ENCODE data around the gene CFAP74. TPM values are rescaled to one million over a fixed set of nuclear protein-coding genes. Genes with fewer than 3 reads are reported as not detected.

Gene CFAP74
- total RNA-seq, 1 experiment from 2014 or later: not detected

- POLR2A ChIA-PET: no interaction called here
- no peak for TF ChIP-seq CTCF (IDR thresholded peaks at IDR 0.05; ENCODE audit: unreplicated experiment)
- no TSS peak for BruUV-seq (replicated peaks)
- Mint-ChIP-seq H3K27me3 (ENCODE audit: insufficient read depth, unreplicated experiment) (peaks cover 20% of the 10 kb centered on the region), H3K27ac (ENCODE audit: low read depth, unreplicated experiment) (no peak overlapping the region), H3K4me1 (ENCODE audit: insufficient read depth, unreplicated experiment) (peaks cover 9% of the 10 kb centered on the region), H3K4me3 (ENCODE audit: unreplicated experiment) (no peak overlapping the region), H3K36me3 (ENCODE audit: insufficient read depth, unreplicated experiment) (no peaks in the 10 kb centered on the region), H3K9me3 (ENCODE audit: unreplicated experiment) (peaks cover 9% of the 10 kb centered on the region)
- DNase-seq (ENCODE audit: unreplicated experiment): no peak
- CTCF ChIA-PET: interaction anchor here (1.7 kb wide), 1 partner anchor 78 kb away, joined by 4 read pairs; no protein-coding TSS in a partner anchor
- intact Hi-C loops (cut with micrococcal nuclease): no loop called here
Measured at GRCh38 chr1:1966071-1966740, 37.4 kb downstream of the CFAP74 start.

GRCh38 chr1:1965546-1965945 is 38.0 kb downstream of the CFAP74 start:
- no peaks in the 10 kb centered on the region for H3K36me3 Mint-ChIP-seq (ENCODE audit: insufficient read depth, unreplicated experiment)
- no peak overlapping the region for H3K27ac Mint-ChIP-seq (ENCODE audit: low read depth, unreplicated experiment)
- DNase-seq (ENCODE audit: unreplicated experiment): no peak
- peaks cover 9% of the 10 kb centered on the region for H3K9me3 Mint-ChIP-seq (ENCODE audit: unreplicated experiment)
- intact Hi-C loops (cut with micrococcal nuclease): no loop called here
- TF ChIP-seq CTCF (IDR thresholded peaks at IDR 0.05; ENCODE audit: unreplicated experiment): no peak
- H3K4me3 Mint-ChIP-seq (ENCODE audit: unreplicated experiment): no peak overlapping the region
- peaks cover 16% of the 10 kb centered on the region for H3K4me1 Mint-ChIP-seq (ENCODE audit: insufficient read depth, unreplicated experiment)
- H3K27me3 Mint-ChIP-seq (ENCODE audit: insufficient read depth, unreplicated experiment): peaks cover 26% of the 10 kb centered on the region
- no TSS peak for BruUV-seq (replicated peaks)
- ChIA-PET POLR2A (no interaction called here), CTCF (interaction anchor here (1.7 kb wide), 1 partner anchor 79 kb away, joined by 4 read pairs; no protein-coding TSS in a partner anchor)

GRCh38 chr1:1964811-1965210 is 38.8 kb downstream of the CFAP74 start:
- POLR2A ChIA-PET: no interaction called here
- Mint-ChIP-seq H3K4me1 (ENCODE audit: insufficient read depth, unreplicated experiment) (peaks cover 18% of the 10 kb centered on the region), H3K4me3 (ENCODE audit: unreplicated experiment) (no peak overlapping the region), H3K27me3 (ENCODE audit: insufficient read depth, unreplicated experiment) (peaks cover 34% of the 10 kb centered on the region), H3K36me3 (ENCODE audit: insufficient read depth, unreplicated experiment) (no peaks in the 10 kb centered on the region), H3K27ac (ENCODE audit: low read depth, unreplicated experiment) (no peak overlapping the region), H3K9me3 (ENCODE audit: unreplicated experiment) (peaks cover 9% of the 10 kb centered on the region)
- no TSS peak for BruUV-seq (replicated peaks)
- CTCF ChIA-PET: no interaction called here
- no peak for TF ChIP-seq CTCF (IDR thresholded peaks at IDR 0.05; ENCODE audit: unreplicated experiment)
- intact Hi-C loops (cut with micrococcal nuclease): no loop called here
- DNase-seq (ENCODE audit: unreplicated experiment): no peak

- POLR2A ChIA-PET: no interaction called here
- Mint-ChIP-seq H3K27me3 (ENCODE audit: insufficient read depth, unreplicated experiment) (peaks cover 37% of the 10 kb centered on the region), H3K4me3 (ENCODE audit: unreplicated experiment) (no peak overlapping the region), H3K36me3 (ENCODE audit: insufficient read depth, unreplicated experiment) (no peaks in the 10 kb centered on the region), H3K4me1 (ENCODE audit: insufficient read depth, unreplicated experiment) (peaks cover 18% of the 10 kb centered on the region), H3K27ac (ENCODE audit: low read depth, unreplicated experiment) (no peak overlapping the region), H3K9me3 (ENCODE audit: unreplicated experiment) (peaks cover 9% of the 10 kb centered on the region)
- intact Hi-C loops (cut with micrococcal nuclease): no loop called here
- TF ChIP-seq CTCF (IDR thresholded peaks at IDR 0.05; ENCODE audit: unreplicated experiment): no peak
- CTCF ChIA-PET: interaction anchor here (1.2 to 9.7 kb wide), 2 partner anchors 19 to 81 kb away, joined by 4 to 129 read pairs; no protein-coding TSS in a partner anchor
- no TSS peak for BruUV-seq (replicated peaks)
- DNase-seq (ENCODE audit: unreplicated experiment): no peak
Measured at GRCh38 chr1:1963570-1963969, 40.0 kb downstream of the CFAP74 start.

All from MCF 10A (cell line).